NCI-H2196 (cell line): ENCODE data around the gene HSF5.

ENCODE experiments used
- DNase-seq: peaks from one replicate; lab custom pipeline; 2025; ENCODE audit not compliant: unreplicated experiment; lab: John Stamatoyannopoulos, UW

HSF5 gene

GRCh38 chr17:58388302-58389190, 99.7 kb downstream of the HSF5 start:
- DNase-seq = no peak

- DNase-seq = no peak
These were observed 100.4 kb downstream of the HSF5 start for GRCh38 chr17:58387834-58388233.

GRCh38 chr17:58386708-58387107, 101.5 kb downstream of the HSF5 start:
- no peak for DNase-seq

- DNase-seq = no peak
These were observed 102.8 kb downstream of the HSF5 start for GRCh38 chr17:58385359-58385899.

GRCh38 chr17:58384897-58385296, 103.3 kb downstream of the HSF5 start:
- DNase-seq = no peak

- no peak for DNase-seq
These were observed 104.2 kb downstream of the HSF5 start for GRCh38 chr17:58383892-58384462.

GRCh38 chr17:58382872-58383242, 105.4 kb downstream of the HSF5 start:
- DNase-seq = no peak

- no peak for DNase-seq
These were observed 105.9 kb downstream of the HSF5 start for GRCh38 chr17:58382108-58382871.

- DNase-seq = no peak
These were observed 106.8 kb downstream of the HSF5 start for GRCh38 chr17:58381124-58382035.

GRCh38 chr17:58380207-58381123, 107.7 kb downstream of the HSF5 start:
- DNase-seq = no peak

GRCh38 chr17:58379511-58379824, 108.7 kb downstream of the HSF5 start:
- no peak for DNase-seq

GRCh38 chr17:58378733-58379510, 109.3 kb downstream of the HSF5 start:
- no peak for DNase-seq

GRCh38 chr17:58377661-58378060, 110.5 kb downstream of the HSF5 start:
- no peak for DNase-seq

GRCh38 chr17:58377093-58377601, 111.1 kb downstream of the HSF5 start:
- no peak for DNase-seq

- DNase-seq = no peak
These were observed 111.7 kb downstream of the HSF5 start for GRCh38 chr17:58376472-58377000.

GRCh38 chr17:58375811-58376210, 112.4 kb downstream of the HSF5 start:
- DNase-seq = no peak

GRCh38 chr17:58375256-58375655, 113.0 kb downstream of the HSF5 start:
- no peak for DNase-seq

GRCh38 chr17:58373923-58374322, 114.3 kb downstream of the HSF5 start:
- no peak for DNase-seq
